Fibroblast of lung (primary cell): ENCODE measurements around the gene CCDC92. TPM values are rescaled to one million over a fixed set of nuclear protein-coding genes. Genes with fewer than 3 reads are reported as not detected.

Source experiments
- DNase-seq, 2 donors: peaks; one replicate each; pipeline versions ENCODE4 v3.0.0 to v3.0.0-alpha.2; 2010; ENCODE audit warnings: low read depth in 2 of 2
- H2AFZ ChIP-seq: 2 replicates; pipeline ENCODE4 v1.5.1; 2012; ENCODE audit warnings: low read length, control low read depth, inconsistent platforms
- H3K27ac ChIP-seq: 2 replicates; pipeline ENCODE4 v1.5.1; 2011; ENCODE audit warnings: low read length, control low read depth; ENCODE audit not compliant: insufficient read depth
- H3K27me3 ChIP-seq: 2 replicates; pipeline ENCODE4 v1.5.1; 2011; ENCODE audit warnings: mild to moderate bottlenecking, low read length; ENCODE audit not compliant: control insufficient read depth, insufficient read depth
- H3K36me3 ChIP-seq: 2 replicates; pipeline ENCODE4 v1.5.1; 2011; ENCODE audit warnings: low read length; ENCODE audit not compliant: control insufficient read depth, insufficient read depth
- H3K4me1 ChIP-seq: 2 replicates; pipeline ENCODE4 v1.5.1; 2011; ENCODE audit warnings: low read length; ENCODE audit not compliant: control insufficient read depth, insufficient read depth; ENCODE audit errors: extremely low read depth
- H3K4me2 ChIP-seq: 2 replicates; pipeline ENCODE4 v1.5.1; 2011; ENCODE audit warnings: low read length, control low read depth; ENCODE audit not compliant: insufficient read depth; ENCODE audit errors: extremely low read depth
- H3K4me3 ChIP-seq, 4 experiments: fragments of 200-600 bp in 1 of 4; sonication (generic) in 1 of 4; replicated peaks in 1 of 4; 2 replicates each; pipeline ENCODE4 v1.5.1; 2011 to 2016; ENCODE audit warnings: low read length in 4 of 4, low read depth in 3 of 4, mild to moderate bottlenecking in 3 of 4, control low read depth in 2 of 4, inconsistent platforms in 1 of 4, mixed read lengths in 1 of 4; ENCODE audit not compliant: insufficient read depth in 1 of 4; ENCODE audit errors: control extremely low read depth in 1 of 4
- H3K79me2 ChIP-seq: 2 replicates; pipeline ENCODE4 v1.5.1; 2012; ENCODE audit warnings: mild to moderate bottlenecking, low read length, inconsistent platforms; ENCODE audit not compliant: control insufficient read depth, insufficient read depth
- H3K9ac ChIP-seq: 2 replicates; pipeline ENCODE4 v1.5.1; 2011; ENCODE audit warnings: mild to moderate bottlenecking, low read length, control low read depth; ENCODE audit not compliant: insufficient read depth
- H3K9me3 ChIP-seq: 2 replicates; pipeline ENCODE4 v1.5.1; 2012; ENCODE audit warnings: low read depth, low read length; ENCODE audit not compliant: control insufficient read depth, insufficient read depth
- H4K20me1 ChIP-seq: 2 replicates; pipeline ENCODE4 v1.5.1; 2011; ENCODE audit warnings: low read length; ENCODE audit not compliant: control insufficient read depth, insufficient read depth; ENCODE audit errors: extremely low read depth
- EZH2 ChIP-seq: IDR thresholded peaks from 2 replicates; pipeline ENCODE4 v1.5.1; 2012; ENCODE audit warnings: low read length, control low read depth, mild to moderate bottlenecking; ENCODE audit errors: missing control alignments
- polyA minus RNA-seq: library from RNA; depleted of rRNA, polyadenylated mRNA; stranded (reverse); fragments of >200 nt; gene quantifications from 2 replicates; pipeline ENCODE4 v1.2.3, GENCODE V29; 2011; ENCODE audit warnings: low replicate concordance
- polyA plus RNA-seq, 2 donors: library from polyadenylated mRNA; depleted of rRNA in 1 of 2; stranded (reverse) in 1 of 2; unstranded in 1 of 2; fragments of >200 nt; gene quantifications; 2 replicates each; pipeline ENCODE4 v1.2.1, GENCODE V29; 2011 to 2012; ENCODE audit warnings: missing spikeins in 1 of 2
- total RNA-seq: library from RNA; depleted of rRNA; stranded (reverse); fragments of >200 nt; gene quantifications from 2 replicates; pipeline ENCODE4 v1.2.1, GENCODE V29; 2014
- TF ChIP-seq, protein P1 (sequence below), 2 donors: IDR thresholded peaks in 1 of 2; conservative IDR thresholded peaks in 1 of 2; 1 replicate in 1 of 2; 2 replicates in 1 of 2; pipeline ENCODE4 v1.5.1; 2011 to 2012; ENCODE audit warnings: low read length in 2 of 2, control low read depth in 1 of 2, inconsistent platforms in 1 of 2, low read depth in 1 of 2, mild to moderate bottlenecking in 1 of 2

CCDC92 gene, protein sequence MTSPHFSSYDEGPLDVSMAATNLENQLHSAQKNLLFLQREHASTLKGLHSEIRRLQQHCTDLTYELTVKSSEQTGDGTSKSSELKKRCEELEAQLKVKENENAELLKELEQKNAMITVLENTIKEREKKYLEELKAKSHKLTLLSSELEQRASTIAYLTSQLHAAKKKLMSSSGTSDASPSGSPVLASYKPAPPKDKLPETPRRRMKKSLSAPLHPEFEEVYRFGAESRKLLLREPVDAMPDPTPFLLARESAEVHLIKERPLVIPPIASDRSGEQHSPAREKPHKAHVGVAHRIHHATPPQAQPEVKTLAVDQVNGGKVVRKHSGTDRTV
- total RNA-seq (7.7 and 13.2 TPM in 2 replicates), polyA plus RNA-seq (42.3 and 48.6 TPM in 2 replicates), polyA minus RNA-seq (40.8 and 46.5 TPM in 2 replicates)
- 49.6 and 50.9 TPM in 2 replicates for polyA plus RNA-seq (2012)

DNA sequence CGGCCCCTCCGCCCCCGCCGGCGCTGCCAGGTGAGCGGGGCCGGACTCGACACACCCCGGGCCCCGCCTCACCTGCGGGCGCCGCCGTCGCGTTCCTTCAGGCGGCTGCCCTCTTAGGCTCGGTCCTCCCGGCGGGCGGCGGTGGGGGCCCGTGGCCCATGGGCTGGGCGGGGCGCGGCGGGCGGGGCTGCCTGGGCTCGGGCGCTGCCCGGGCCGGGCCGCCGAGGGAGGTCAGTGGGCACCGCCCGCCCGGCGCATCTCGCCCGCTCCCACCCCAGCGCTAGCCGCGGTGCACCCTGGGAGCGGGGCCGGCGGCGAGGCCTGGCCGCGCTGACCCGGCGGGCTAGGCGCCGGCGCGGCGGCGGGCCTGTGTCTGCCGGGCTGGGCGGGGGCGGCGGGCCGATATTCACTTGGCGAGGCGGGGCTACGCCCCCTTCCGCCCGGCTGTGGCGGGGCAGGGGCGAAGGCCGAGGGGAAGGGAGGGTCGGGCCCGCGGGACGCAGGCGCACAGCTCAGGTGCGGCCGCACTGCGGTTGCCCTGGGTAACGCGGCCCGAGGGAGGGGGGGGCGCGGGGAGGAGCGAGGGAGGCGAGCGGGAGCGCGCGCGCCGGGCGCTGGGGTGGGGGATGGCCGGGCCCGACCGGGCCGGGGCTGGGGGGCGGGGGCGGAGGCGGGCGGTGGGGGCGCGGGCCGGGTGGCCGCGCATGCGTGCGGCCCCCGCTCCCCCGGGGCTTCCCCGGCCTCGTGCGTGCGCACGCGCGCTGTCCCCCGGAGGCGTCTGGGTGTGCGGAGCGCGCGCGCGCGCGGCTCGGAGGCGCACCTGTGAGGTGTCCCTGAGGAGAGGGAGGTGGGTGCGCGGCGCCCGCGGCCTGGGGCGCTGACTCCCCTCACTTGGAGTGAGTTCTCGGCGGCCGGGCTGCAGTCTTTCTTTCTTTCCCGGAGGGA is at the start of gene CCDC92, which contains the start of gene ZNF664:
Gene CCDC92 (minus strand): TSS at position 375 of the 945 bp plus-strand sequence. CDS start 28,526 bp downstream, outside the sequence.
Gene ZNF664 (plus strand): TSS at position 759 of the 945 bp plus-strand sequence. CDS start 38,930 bp downstream, outside the sequence.
- Histone ChIP-seq H3K27ac (peak within 1 kb of the TSS; percentile 46), H3K4me1 (peaks cover 3% of the 10 kb centered on the region), H3K36me3 (peaks cover 4% of the 10 kb centered on the region), H3K27me3 (no peaks in the 10 kb centered on the region), H3K4me2 (peak within 1 kb of the TSS; percentile 84), H3K4me3 (peak within 1 kb of the TSS; percentile 66 to 82 (median 78)), H3K9ac (peak within 1 kb of the TSS; percentile 78), H4K20me1 (no peaks in the 10 kb centered on the region), H2AFZ (peak within 1 kb of the TSS; percentile 47), H3K79me2 (peaks cover 24% of the 10 kb centered on the region), H3K9me3 (no peaks in the 10 kb centered on the region)
- TF ChIP-seq, protein P1, sequence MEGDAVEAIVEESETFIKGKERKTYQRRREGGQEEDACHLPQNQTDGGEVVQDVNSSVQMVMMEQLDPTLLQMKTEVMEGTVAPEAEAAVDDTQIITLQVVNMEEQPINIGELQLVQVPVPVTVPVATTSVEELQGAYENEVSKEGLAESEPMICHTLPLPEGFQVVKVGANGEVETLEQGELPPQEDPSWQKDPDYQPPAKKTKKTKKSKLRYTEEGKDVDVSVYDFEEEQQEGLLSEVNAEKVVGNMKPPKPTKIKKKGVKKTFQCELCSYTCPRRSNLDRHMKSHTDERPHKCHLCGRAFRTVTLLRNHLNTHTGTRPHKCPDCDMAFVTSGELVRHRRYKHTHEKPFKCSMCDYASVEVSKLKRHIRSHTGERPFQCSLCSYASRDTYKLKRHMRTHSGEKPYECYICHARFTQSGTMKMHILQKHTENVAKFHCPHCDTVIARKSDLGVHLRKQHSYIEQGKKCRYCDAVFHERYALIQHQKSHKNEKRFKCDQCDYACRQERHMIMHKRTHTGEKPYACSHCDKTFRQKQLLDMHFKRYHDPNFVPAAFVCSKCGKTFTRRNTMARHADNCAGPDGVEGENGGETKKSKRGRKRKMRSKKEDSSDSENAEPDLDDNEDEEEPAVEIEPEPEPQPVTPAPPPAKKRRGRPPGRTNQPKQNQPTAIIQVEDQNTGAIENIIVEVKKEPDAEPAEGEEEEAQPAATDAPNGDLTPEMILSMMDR (conservative IDR thresholded peaks at IDR 0.05 in 1 of 2, IDR thresholded peaks at IDR 0.05 in 1 of 2; ENCODE audit: low read depth in 1 of 2, low read length in 2 of 2) = no peak
- TF ChIP-seq EZH2 = no peak
- DNase-seq = peak; percentile 88 to 90

DNA sequence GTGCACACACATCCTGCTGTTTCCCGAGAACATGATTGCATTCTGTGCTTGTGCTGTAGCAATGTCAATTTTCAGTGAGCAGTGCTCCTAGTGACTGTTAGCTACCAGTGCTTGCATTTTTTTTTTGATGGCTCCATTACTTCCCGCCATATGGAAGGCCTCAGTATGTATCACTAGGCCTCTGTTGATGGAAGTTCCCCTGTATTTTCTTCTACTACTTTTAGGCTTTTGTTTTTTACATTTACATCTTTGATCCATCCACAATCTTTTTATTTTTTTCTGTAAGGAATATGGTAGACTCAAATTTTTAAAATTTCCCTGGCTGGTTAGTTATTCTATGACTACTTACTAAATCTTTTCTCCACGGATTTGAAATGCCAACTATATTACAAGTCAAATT is 49.5 kb upstream of the CCDC92 start:
- Histone ChIP-seq H4K20me1 (no peaks in the 10 kb centered on the region), H3K9me3 (no peaks in the 10 kb centered on the region), H3K36me3 (no peaks in the 10 kb centered on the region), H2AFZ (no peak overlapping the region), H3K9ac (no peak overlapping the region), H3K27ac (no peak overlapping the region), H3K4me2 (no peak overlapping the region), H3K27me3 (no peaks in the 10 kb centered on the region), H3K4me3 (no peak overlapping the region), H3K4me1 (peaks cover 3% of the 10 kb centered on the region), H3K79me2 (no peaks in the 10 kb centered on the region)
- no peak for DNase-seq
- no peak for TF ChIP-seq EZH2
- TF ChIP-seq, protein P1 (conservative IDR thresholded peaks at IDR 0.05 in 1 of 2, IDR thresholded peaks at IDR 0.05 in 1 of 2; ENCODE audit: low read depth in 1 of 2, low read length in 2 of 2) = no peak

DNA sequence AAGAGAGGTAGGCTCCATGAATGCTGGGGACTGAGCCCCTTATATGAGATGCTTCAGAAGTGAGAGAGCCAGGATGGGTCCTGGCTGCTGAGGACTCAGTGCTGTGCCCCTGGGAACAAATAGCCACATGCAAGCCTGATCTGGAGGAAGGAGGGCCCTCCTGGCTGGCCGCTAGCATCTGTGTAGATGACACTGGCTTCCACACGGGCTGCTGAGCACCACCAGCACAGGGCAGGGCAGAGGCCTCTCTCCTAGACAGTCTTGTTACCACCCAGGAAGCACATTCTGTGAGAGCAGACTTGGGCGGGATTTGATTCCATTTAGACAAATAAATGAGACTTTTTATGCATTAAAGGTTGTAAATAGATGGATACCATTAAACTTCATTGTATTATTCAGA is 48.4 kb upstream of the CCDC92 start:
- Histone ChIP-seq H3K4me2 (no peak overlapping the region), H3K79me2 (no peaks in the 10 kb centered on the region), H3K27me3 (no peaks in the 10 kb centered on the region), H4K20me1 (no peaks in the 10 kb centered on the region), H3K4me1 (no peaks in the 10 kb centered on the region), H3K9ac (no peak overlapping the region), H2AFZ (no peak overlapping the region), H3K9me3 (no peaks in the 10 kb centered on the region), H3K27ac (no peak overlapping the region), H3K36me3 (no peaks in the 10 kb centered on the region), H3K4me3 (no peak overlapping the region)
- no peak for DNase-seq
- TF ChIP-seq, protein P1 (conservative IDR thresholded peaks at IDR 0.05 in 1 of 2, IDR thresholded peaks at IDR 0.05 in 1 of 2; ENCODE audit: low read depth in 1 of 2, low read length in 2 of 2) = no peak
- no peak for TF ChIP-seq EZH2
